Parathyroid adenoma (tissue), 2 donors: Measurements from ENCODE around the gene BOK.

ENCODE experiments used
- H2AFZ ChIP-seq: fragments of 300-600 bp; sonication (generic); one replicate; pipeline ENCODE4 v1.7.0; 2017; ENCODE audit warnings: antibody characterized with exemption, mild to moderate bottlenecking
- H3K27ac ChIP-seq: fragments of 300-600 bp; sonication (generic); one replicate; pipeline ENCODE4 v1.7.0; 2017
- H3K27me3 ChIP-seq: fragments of 300-600 bp; sonication (generic); one replicate; pipeline ENCODE4 v1.7.0; 2017; ENCODE audit warnings: low read length; ENCODE audit not compliant: control insufficient read depth, insufficient read depth
- H3K36me3 ChIP-seq: fragments of 300-600 bp; sonication (generic); one replicate; pipeline ENCODE4 v1.7.0; 2017; ENCODE audit warnings: low read length; ENCODE audit not compliant: control insufficient read depth, insufficient read depth
- H3K4me1 ChIP-seq: fragments of 300-600 bp; sonication (generic); one replicate; pipeline ENCODE4 v1.7.0; 2017; ENCODE audit warnings: control low read depth
- H3K4me2 ChIP-seq: fragments of 300-600 bp; sonication (generic); one replicate; pipeline ENCODE4 v1.7.0; 2017; ENCODE audit warnings: low read length
- H3K4me3 ChIP-seq: fragments of 300-600 bp; sonication (generic); one replicate; pipeline ENCODE4 v1.7.0; 2017; ENCODE audit warnings: low read depth, low read length
- H3K79me2 ChIP-seq: fragments of 300-600 bp; sonication (generic); one replicate; pipeline ENCODE4 v1.7.0; 2017; ENCODE audit warnings: control low read depth
- H3K9ac ChIP-seq: fragments of 300-600 bp; sonication (generic); one replicate; pipeline ENCODE4 v1.7.0; 2017; ENCODE audit warnings: mild to moderate bottlenecking
- H3K9me3 ChIP-seq: fragments of 300-600 bp; sonication (generic); one replicate; pipeline ENCODE4 v1.7.0; 2017; ENCODE audit warnings: low read length; ENCODE audit not compliant: control insufficient read depth
- TF ChIP-seq, protein P1 (sequence below): fragments of 300-600 bp; sonication (generic); IDR thresholded peaks from one replicate; pipeline ENCODE4 v1.7.0; 2017; ENCODE audit warnings: antibody characterized with exemption, mild to moderate bottlenecking
- donor health status: primary hyperparathyroidism.

BOK gene

DNA sequence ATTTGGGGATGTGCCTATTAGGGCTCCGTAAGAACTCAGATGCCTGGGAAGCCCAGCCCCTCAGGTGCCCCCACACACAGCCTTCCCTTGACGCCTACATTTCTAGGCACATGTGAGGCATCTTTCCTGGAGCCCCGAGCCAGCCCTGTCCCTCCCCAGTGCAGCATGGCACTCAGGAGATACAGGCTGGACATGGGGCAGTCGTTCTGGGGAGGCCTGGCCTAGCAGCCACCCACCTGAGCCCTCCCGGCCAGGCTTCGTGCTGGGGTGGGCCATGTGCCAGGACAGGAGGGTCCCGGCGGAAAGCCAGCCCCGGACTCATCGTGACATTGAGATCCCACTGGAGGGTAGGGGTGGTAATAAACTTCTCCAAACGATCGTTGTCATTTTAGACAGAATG lies 15.2 kb downstream of the BOK start:
- no peaks in the 10 kb centered on the region for H3K4me1 ChIP-seq
- no peak overlapping the region for H3K27ac ChIP-seq
- no peaks in the 10 kb centered on the region for H3K27me3 ChIP-seq
- H3K4me2 ChIP-seq: no peak overlapping the region
- H3K36me3 ChIP-seq: no peaks in the 10 kb centered on the region
- H3K79me2 ChIP-seq: no peaks in the 10 kb centered on the region
- no peak overlapping the region for H3K4me3 ChIP-seq
- no peaks in the 10 kb centered on the region for H3K9me3 ChIP-seq
- TF ChIP-seq, protein P1, sequence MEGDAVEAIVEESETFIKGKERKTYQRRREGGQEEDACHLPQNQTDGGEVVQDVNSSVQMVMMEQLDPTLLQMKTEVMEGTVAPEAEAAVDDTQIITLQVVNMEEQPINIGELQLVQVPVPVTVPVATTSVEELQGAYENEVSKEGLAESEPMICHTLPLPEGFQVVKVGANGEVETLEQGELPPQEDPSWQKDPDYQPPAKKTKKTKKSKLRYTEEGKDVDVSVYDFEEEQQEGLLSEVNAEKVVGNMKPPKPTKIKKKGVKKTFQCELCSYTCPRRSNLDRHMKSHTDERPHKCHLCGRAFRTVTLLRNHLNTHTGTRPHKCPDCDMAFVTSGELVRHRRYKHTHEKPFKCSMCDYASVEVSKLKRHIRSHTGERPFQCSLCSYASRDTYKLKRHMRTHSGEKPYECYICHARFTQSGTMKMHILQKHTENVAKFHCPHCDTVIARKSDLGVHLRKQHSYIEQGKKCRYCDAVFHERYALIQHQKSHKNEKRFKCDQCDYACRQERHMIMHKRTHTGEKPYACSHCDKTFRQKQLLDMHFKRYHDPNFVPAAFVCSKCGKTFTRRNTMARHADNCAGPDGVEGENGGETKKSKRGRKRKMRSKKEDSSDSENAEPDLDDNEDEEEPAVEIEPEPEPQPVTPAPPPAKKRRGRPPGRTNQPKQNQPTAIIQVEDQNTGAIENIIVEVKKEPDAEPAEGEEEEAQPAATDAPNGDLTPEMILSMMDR: no peak
- no peak overlapping the region for H3K9ac ChIP-seq
- H2AFZ ChIP-seq: no peak overlapping the region

DNA sequence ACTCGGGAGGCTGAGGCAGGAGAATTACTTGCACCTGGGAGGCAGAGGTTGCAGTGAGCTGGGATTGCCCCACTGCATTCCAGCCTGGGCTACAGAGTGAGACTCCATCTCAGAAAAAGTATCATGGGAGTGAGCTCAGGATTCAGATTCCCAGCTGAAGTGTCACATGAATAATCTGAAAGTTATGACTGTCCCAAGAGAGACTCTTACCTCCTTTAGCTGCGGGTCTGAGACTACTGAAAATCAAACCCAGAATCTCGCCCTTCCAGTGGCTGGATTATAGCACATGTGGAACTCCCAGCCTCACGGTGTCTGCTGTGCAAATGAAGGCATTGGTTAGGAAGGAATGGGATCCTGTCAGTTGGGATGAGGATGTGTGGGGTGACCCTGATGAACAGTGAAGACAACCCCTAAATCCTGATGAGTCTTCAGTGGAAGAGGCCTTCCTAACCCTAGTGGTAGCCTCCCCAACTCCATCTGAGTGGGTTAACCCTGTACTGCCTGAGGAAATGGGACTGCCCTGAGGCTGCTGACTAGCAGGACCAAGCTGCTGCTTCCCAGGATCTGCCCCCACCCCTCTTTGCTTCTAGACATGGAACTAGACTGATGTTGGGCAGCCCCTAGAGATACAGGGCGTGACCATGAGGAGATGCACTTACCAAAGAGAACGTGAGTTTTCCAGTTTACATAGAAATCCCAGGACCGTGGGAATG lies 16.5 kb downstream of the BOK start:
- Histone ChIP-seq H3K36me3 (no peaks in the 10 kb centered on the region), H3K27me3 (no peaks in the 10 kb centered on the region), H3K4me2 (no peak overlapping the region), H3K4me1 (no peaks in the 10 kb centered on the region), H3K9me3 (no peaks in the 10 kb centered on the region), H3K79me2 (no peaks in the 10 kb centered on the region), H3K9ac (no peak overlapping the region), H3K27ac (no peak overlapping the region), H3K4me3 (no peak overlapping the region), H2AFZ (no peak overlapping the region)
- TF ChIP-seq, protein P1: no peak

DNA sequence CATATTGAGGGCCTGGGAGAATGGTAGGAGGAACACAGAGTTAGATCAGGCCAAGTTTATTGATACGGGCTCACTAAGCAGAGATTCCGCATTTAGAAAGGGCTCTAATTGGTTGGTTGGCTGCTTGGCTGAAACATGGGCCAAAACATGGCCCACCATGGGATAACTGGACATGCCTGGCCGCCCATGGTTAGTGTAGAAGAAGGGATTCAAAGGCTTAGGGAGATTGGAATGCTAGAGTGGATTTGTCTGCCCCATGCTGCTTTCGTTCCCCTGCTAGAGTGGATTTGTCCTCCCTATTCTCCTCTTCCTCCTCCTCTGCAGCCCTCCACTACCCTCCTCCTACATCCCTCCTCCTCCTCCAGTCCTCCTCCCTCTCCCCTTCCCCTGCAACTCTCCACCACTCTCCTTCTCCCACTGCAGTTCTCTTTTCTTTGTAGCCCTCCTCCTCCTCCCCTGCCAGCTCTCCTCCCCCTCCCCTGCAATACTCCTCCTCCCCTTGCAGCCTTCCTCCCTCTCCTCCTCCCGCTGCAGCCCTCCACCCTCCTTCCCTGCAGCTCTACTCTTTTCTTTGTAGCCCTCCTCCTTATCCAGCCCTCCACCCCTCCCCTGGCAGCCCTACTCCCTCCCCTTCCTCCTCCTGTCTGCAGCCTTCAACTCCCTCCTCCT lies 17.2 kb downstream of the BOK start:
- H3K36me3 ChIP-seq: no peaks in the 10 kb centered on the region
- H3K9ac ChIP-seq: no peak overlapping the region
- no peak overlapping the region for H3K27ac ChIP-seq

DNA sequence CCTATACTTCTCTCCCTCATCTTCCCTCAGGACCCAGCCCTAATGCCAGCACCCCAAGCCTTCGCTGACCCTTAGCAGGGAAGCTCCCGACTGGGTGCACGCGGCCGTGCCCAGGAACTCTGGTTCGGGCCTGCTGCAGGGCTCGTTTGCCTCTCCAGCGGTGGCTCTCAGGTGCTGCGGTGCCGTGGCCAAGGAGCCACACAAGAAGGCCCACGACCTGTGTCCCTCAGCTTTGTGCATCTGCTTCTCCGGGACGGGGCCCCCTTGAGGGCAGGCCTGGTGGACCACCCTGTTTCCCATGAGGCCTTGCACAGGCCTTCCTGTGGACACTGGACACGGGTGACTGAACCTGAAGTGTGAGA lies 17.7 kb downstream of the BOK start:
- Histone ChIP-seq H3K36me3 (no peaks in the 10 kb centered on the region), H3K9me3 (no peaks in the 10 kb centered on the region), H3K9ac (no peak overlapping the region), H3K27ac (no peak overlapping the region), H2AFZ (no peak overlapping the region), H3K79me2 (no peaks in the 10 kb centered on the region), H3K4me1 (no peaks in the 10 kb centered on the region), H3K4me2 (no peak overlapping the region), H3K27me3 (no peaks in the 10 kb centered on the region), H3K4me3 (no peak overlapping the region)
- TF ChIP-seq, protein P1: no peak

More for the DNA sequence above, 17.2 kb downstream of the BOK start:
- Histone ChIP-seq H3K4me1 (no peaks in the 10 kb centered on the region), H3K79me2 (no peaks in the 10 kb centered on the region), H3K4me3 (no peak overlapping the region), H3K4me2 (no peak overlapping the region), H2AFZ (no peak overlapping the region), H3K9me3 (no peaks in the 10 kb centered on the region), H3K27me3 (no peaks in the 10 kb centered on the region)
- TF ChIP-seq, protein P1: no peak
